Activated naive CD4-positive, alpha-beta T cell treated with anti-CD3 and anti-CD28 coated beads, Interleukin-2, amount 10 ng/mL, durations not matched to agents 7 days and 5 days (primary cell): ENCODE data around the gene PPARA.

Experiments
- CTCF ChIA-PET: fragments of 350-600 bp; sonication (Branson Sonifier 250); formaldehyde crosslinking; loops from one replicate; lab custom pipeline; 2021; ENCODE audit warnings: antibody characterized with exemption; lab: Charles Lee
- DNase-seq: peaks from one replicate; pipeline ENCODE4 v3.0.0-alpha.2; 2020
- H3K27ac Mint-ChIP-seq: one replicate; pipeline ENCODE4 v1.8.0; 2021; ENCODE audit warnings: mild to moderate bottlenecking, moderate library complexity, mixed read lengths
- H3K27me3 Mint-ChIP-seq: one replicate; pipeline ENCODE4 v1.8.0; 2021; ENCODE audit warnings: mild to moderate bottlenecking, mixed read lengths
- H3K36me3 Mint-ChIP-seq: one replicate; pipeline ENCODE4 v1.8.0; 2021; ENCODE audit warnings: mixed read lengths
- H3K4me1 Mint-ChIP-seq: one replicate; pipeline ENCODE4 v1.8.0; 2021; ENCODE audit warnings: mixed read lengths
- H3K4me3 Mint-ChIP-seq: one replicate; pipeline ENCODE4 v1.8.0; 2021; ENCODE audit warnings: mild to moderate bottlenecking, moderate library complexity, mixed read lengths
- H3K9me3 Mint-ChIP-seq: one replicate; pipeline ENCODE4 v1.8.0; 2021; ENCODE audit warnings: mixed read lengths

Gene PPARA

GRCh38 chr22:46119093-46119728 is 31.1 kb upstream of the PPARA start:
- Mint-ChIP-seq H3K4me3 (no peak overlapping the region), H3K9me3 (no peaks in the 10 kb centered on the region), H3K36me3 (no peaks in the 10 kb centered on the region), H3K27ac (no peak overlapping the region), H3K4me1 (peaks cover 9% of the 10 kb centered on the region), H3K27me3 (peaks cover 8% of the 10 kb centered on the region)
- CTCF ChIA-PET: interaction anchor here (5.3 to 13.6 kb wide), 2 partner anchors 109 to 124 kb away, joined by 58 to 257 read pairs; no protein-coding TSS in a partner anchor
- no peak for DNase-seq

GRCh38 chr22:46119729-46120419 is 30.5 kb upstream of the PPARA start:
- H3K27ac Mint-ChIP-seq: no peak overlapping the region
- CTCF ChIA-PET: interaction anchor here (3.2 to 13.6 kb wide), 4 partner anchors 110 to 196 kb away, joined by 18 to 257 read pairs (median 48); partner anchors contain the start of gene GTSE1

GRCh38 chr22:46120420-46120737 is 29.9 kb upstream of the PPARA start:
- Mint-ChIP-seq H3K27me3 (peaks cover 8% of the 10 kb centered on the region), H3K9me3 (no peaks in the 10 kb centered on the region), H3K4me3 (no peak overlapping the region), H3K36me3 (no peaks in the 10 kb centered on the region), H3K27ac (no peak overlapping the region), H3K4me1 (peaks cover 9% of the 10 kb centered on the region)
- DNase-seq: no peak
- CTCF ChIA-PET: interaction anchor here (3.2 to 13.6 kb wide), 3 partner anchors 110 to 196 kb away, joined by 18 to 257 read pairs (median 37); partner anchors contain the start of gene GTSE1

More at GRCh38 chr22:46119729-46120419, 30.5 kb upstream of the PPARA start:
- Mint-ChIP-seq H3K4me1 (peaks cover 9% of the 10 kb centered on the region), H3K36me3 (no peaks in the 10 kb centered on the region), H3K4me3 (no peak overlapping the region), H3K9me3 (no peaks in the 10 kb centered on the region), H3K27me3 (peaks cover 8% of the 10 kb centered on the region)
- DNase-seq: no peak

- peaks cover 8% of the 10 kb centered on the region for H3K27me3 Mint-ChIP-seq
Observed at GRCh38 chr22:46121079-46121478, 29.2 kb upstream of the PPARA start.

GRCh38 chr22:46121523-46122287 is 28.6 kb upstream of the PPARA start:
- Mint-ChIP-seq H3K36me3 (no peaks in the 10 kb centered on the region), H3K27ac (no peak overlapping the region), H3K27me3 (peaks cover 8% of the 10 kb centered on the region), H3K9me3 (no peaks in the 10 kb centered on the region), H3K4me1 (peaks cover 9% of the 10 kb centered on the region), H3K4me3 (no peak overlapping the region)
- no peak for DNase-seq
- CTCF ChIA-PET: interaction anchor here (0.7 to 13.6 kb wide), 20 partner anchors 12 to 544 kb away, joined by 3 to 257 read pairs (median 4); partner anchors contain the start of gene GTSE1

More at GRCh38 chr22:46121079-46121478, 29.2 kb upstream of the PPARA start:
- Mint-ChIP-seq H3K4me1 (peaks cover 9% of the 10 kb centered on the region), H3K4me3 (no peak overlapping the region), H3K36me3 (no peaks in the 10 kb centered on the region), H3K27ac (no peak overlapping the region), H3K9me3 (no peaks in the 10 kb centered on the region)
- CTCF ChIA-PET: interaction anchor here (1.1 to 13.6 kb wide), 13 partner anchors 84 to 195 kb away, joined by 3 to 257 read pairs (median 5); partner anchors contain the start of gene GTSE1
- DNase-seq: no peak

GRCh38 chr22:46122511-46122971 is 27.8 kb upstream of the PPARA start:
- peaks cover 8% of the 10 kb centered on the region for H3K27me3 Mint-ChIP-seq
- no peaks in the 10 kb centered on the region for H3K9me3 Mint-ChIP-seq
- H3K4me3 Mint-ChIP-seq: no peak overlapping the region
- H3K4me1 Mint-ChIP-seq: peaks cover 9% of the 10 kb centered on the region
- no peak overlapping the region for H3K27ac Mint-ChIP-seq
- CTCF ChIA-PET: interaction anchor here (0.7 to 13.6 kb wide), 16 partner anchors 11 to 545 kb away, joined by 3 to 257 read pairs (median 5); partner anchors contain the start of gene GTSE1
- no peaks in the 10 kb centered on the region for H3K36me3 Mint-ChIP-seq
- peak; percentile 80 for DNase-seq

- Mint-ChIP-seq H3K36me3 (no peaks in the 10 kb centered on the region), H3K27ac (no peak overlapping the region)
Observed at GRCh38 chr22:46122980-46123693, 27.2 kb upstream of the PPARA start.

GRCh38 chr22:46123694-46124382 is 26.5 kb upstream of the PPARA start:
- CTCF ChIA-PET: interaction anchor here (6.1 to 13.6 kb wide), 2 partner anchors 114 to 193 kb away, joined by 37 to 257 read pairs; no protein-coding TSS in a partner anchor
- Mint-ChIP-seq H3K27ac (no peak overlapping the region), H3K36me3 (no peaks in the 10 kb centered on the region), H3K27me3 (peaks cover 8% of the 10 kb centered on the region), H3K4me3 (no peak overlapping the region), H3K4me1 (peaks cover 3% of the 10 kb centered on the region), H3K9me3 (no peaks in the 10 kb centered on the region)
- no peak for DNase-seq

More at GRCh38 chr22:46122980-46123693, 27.2 kb upstream of the PPARA start:
- DNase-seq: no peak
- CTCF ChIA-PET: interaction anchor here (1.0 to 13.6 kb wide), 8 partner anchors 113 to 546 kb away, joined by 3 to 257 read pairs (median 6); partner anchors contain the start of gene GTSE1
- Mint-ChIP-seq H3K4me3 (no peak overlapping the region), H3K9me3 (no peaks in the 10 kb centered on the region), H3K27me3 (peaks cover 8% of the 10 kb centered on the region), H3K4me1 (peaks cover 9% of the 10 kb centered on the region)

GRCh38 chr22:46124383-46125144 is 25.8 kb upstream of the PPARA start:
- Mint-ChIP-seq H3K36me3 (no peaks in the 10 kb centered on the region), H3K27ac (no peak overlapping the region), H3K4me3 (no peak overlapping the region), H3K4me1 (no peaks in the 10 kb centered on the region), H3K27me3 (peaks cover 8% of the 10 kb centered on the region), H3K9me3 (no peaks in the 10 kb centered on the region)
- CTCF ChIA-PET: interaction anchor here (1.0 to 13.6 kb wide), 4 partner anchors 115 to 192 kb away, joined by 3 to 257 read pairs (median 20); partner anchors contain the start of gene GTSE1
- no peak for DNase-seq

- Mint-ChIP-seq H3K9me3 (no peaks in the 10 kb centered on the region), H3K27me3 (peaks cover 11% of the 10 kb centered on the region), H3K27ac (no peak overlapping the region), H3K4me1 (no peaks in the 10 kb centered on the region), H3K36me3 (no peaks in the 10 kb centered on the region), H3K4me3 (no peak overlapping the region)
- no peak for DNase-seq
- CTCF ChIA-PET: interaction anchor here (1.0 to 13.6 kb wide), 4 partner anchors 115 to 191 kb away, joined by 3 to 257 read pairs (median 20); partner anchors contain the start of gene GTSE1
Observed at GRCh38 chr22:46125311-46125710, 25.0 kb upstream of the PPARA start.

- peaks cover 11% of the 10 kb centered on the region for H3K27me3 Mint-ChIP-seq
Observed at GRCh38 chr22:46125816-46126765, 24.2 kb upstream of the PPARA start.

More at GRCh38 chr22:46125816-46126765, 24.2 kb upstream of the PPARA start:
- CTCF ChIA-PET: interaction anchor here (6.1 to 13.6 kb wide), 2 partner anchors 116 to 190 kb away, joined by 37 to 257 read pairs; no protein-coding TSS in a partner anchor
- no peaks in the 10 kb centered on the region for H3K4me1 Mint-ChIP-seq
- no peaks in the 10 kb centered on the region for H3K36me3 Mint-ChIP-seq
- H3K9me3 Mint-ChIP-seq: no peaks in the 10 kb centered on the region
- no peak overlapping the region for H3K27ac Mint-ChIP-seq
- no peak overlapping the region for H3K4me3 Mint-ChIP-seq
- no peak for DNase-seq
